Colonic mucosa (tissue), 4 donors: ENCODE results near the gene NID1. TPM values are rescaled to one million over a fixed set of nuclear protein-coding genes. Genes with fewer than 3 reads are reported as not detected.

ENCODE experiments used
- DNase-seq: peaks from one replicate; pipeline ENCODE4 v3.0.0-alpha.2; 2020
- H3K27ac ChIP-seq: fragments of 200-600 bp; one replicate; pipeline ENCODE4 v1.8.0; 2021
- H3K27me3 ChIP-seq: fragments of 200-600 bp; one replicate; pipeline ENCODE4 v1.8.0; 2021
- H3K36me3 ChIP-seq: fragments of 200-600 bp; one replicate; pipeline ENCODE4 v1.8.0; 2021
- H3K4me1 ChIP-seq: fragments of 200-600 bp; one replicate; pipeline ENCODE4 v1.8.0; 2021; ENCODE audit warnings: mild to moderate bottlenecking
- H3K4me3 ChIP-seq: fragments of 200-600 bp; one replicate; pipeline ENCODE4 v1.8.0; 2021
- H3K9ac ChIP-seq, 2 donors: one replicate each; pipeline ENCODE4 v1.7.0; 2013; ENCODE audit warnings: control low read depth in 2 of 2, low read depth in 2 of 2, low read length in 2 of 2
- H3K9me3 ChIP-seq: fragments of 200-600 bp; one replicate; pipeline ENCODE4 v1.8.0; 2021
- CTCF ChIP-seq: fragments of 200-600 bp; IDR thresholded peaks from one replicate; pipeline ENCODE4 v1.8.0; 2022; ENCODE audit warnings: antibody characterized with exemption, mild to moderate bottlenecking
- intact Hi-C: fragments of 100-400 bp; cut with DNase I; formaldehyde crosslinking; loops from one replicate; pipeline ENCODE4 v1.14.1; 2022
- total RNA-seq, 2 donors: library from RNA; stranded (reverse); fragmentation: NEBNext Ultra II Directional in 1 of 2; extraction: Animal tissue kit (Norgen Biotek cat#: 25700) in 1 of 2; gene quantifications; one replicate each; pipeline ENCODE4 v1.2.1, GENCODE V29; 2021
- donor health status: healthy.
- donor health status: DM: no; HTN: no; CAD: no.
- donor health status: DM: no; HTN: no; CAD: no.

NID1 gene
- total RNA-seq, 2 donors from 2014 or later: 8.8 to 25.5 TPM

GRCh38 chr1:236072001-236072400, 7.1 kb upstream of the NID1 start:
- no peaks in the 10 kb centered on the region for H3K4me1 ChIP-seq
- no peak overlapping the region for H3K9ac ChIP-seq
- no peak overlapping the region for H3K27ac ChIP-seq
- no peaks in the 10 kb centered on the region for H3K27me3 ChIP-seq
- no peak for TF ChIP-seq CTCF
- intact Hi-C loops: no loop called here
- no peaks in the 10 kb centered on the region for H3K9me3 ChIP-seq
- DNase-seq: no peak
- no peaks in the 10 kb centered on the region for H3K36me3 ChIP-seq
- H3K4me3 ChIP-seq: no peak overlapping the region

GRCh38 chr1:236070753-236071152, 5.9 kb upstream of the NID1 start:
- DNase-seq: no peak
- intact Hi-C loops: no loop called here
- H3K27me3 ChIP-seq: no peaks in the 10 kb centered on the region
- no peak overlapping the region for H3K27ac ChIP-seq
- H3K4me1 ChIP-seq: no peaks in the 10 kb centered on the region
- H3K9me3 ChIP-seq: no peaks in the 10 kb centered on the region
- no peak overlapping the region for H3K9ac ChIP-seq
- no peak for TF ChIP-seq CTCF
- no peak overlapping the region for H3K4me3 ChIP-seq
- no peaks in the 10 kb centered on the region for H3K36me3 ChIP-seq

- no peak for DNase-seq
- peaks cover 9% of the 10 kb centered on the region for H3K27me3 ChIP-seq
- H3K9me3 ChIP-seq: no peaks in the 10 kb centered on the region
- H3K9ac ChIP-seq: no peak overlapping the region
- no peaks in the 10 kb centered on the region for H3K36me3 ChIP-seq
- intact Hi-C loops: no loop called here
- no peak overlapping the region for H3K4me3 ChIP-seq
- TF ChIP-seq CTCF: no peak
- H3K4me1 ChIP-seq: no peaks in the 10 kb centered on the region
- no peak overlapping the region for H3K27ac ChIP-seq
Observed at GRCh38 chr1:236069796-236070195, 4.9 kb upstream of the NID1 start.

- Histone ChIP-seq H3K27ac (peak overlapping the region; percentile 61), H3K4me3 (no peak overlapping the region), H3K9ac (no peak overlapping the region), H3K36me3 (no peaks in the 10 kb centered on the region), H3K4me1 (no peaks in the 10 kb centered on the region), H3K9me3 (no peaks in the 10 kb centered on the region), H3K27me3 (peaks cover 19% of the 10 kb centered on the region)
- DNase-seq: no peak
- no peak for TF ChIP-seq CTCF
- intact Hi-C loops: no loop called here
Observed at GRCh38 chr1:236067854-236068454, 3.1 kb upstream of the NID1 start.

GRCh38 chr1:236066828-236067386, 2.0 kb upstream of the NID1 start:
- H3K9me3 ChIP-seq: no peaks in the 10 kb centered on the region
- no peak for TF ChIP-seq CTCF
- peak overlapping the region; percentile 61 for H3K27ac ChIP-seq
- H3K4me3 ChIP-seq: no peak overlapping the region
- DNase-seq: peak; percentile 56
- H3K27me3 ChIP-seq: peaks cover 19% of the 10 kb centered on the region
- intact Hi-C loops: no loop called here
- no peaks in the 10 kb centered on the region for H3K4me1 ChIP-seq
- H3K36me3 ChIP-seq: no peaks in the 10 kb centered on the region
- H3K9ac ChIP-seq: peak overlapping the region in 1 of 2 donors; percentile 2
